Measurements from ENCODE around the gene GADD45B. TPM values are rescaled to one million over a fixed set of nuclear protein-coding genes. Genes with fewer than 3 reads are reported as not detected.

The GADD45B gene
- total and polyA plus RNA-seq, 10 of the 15 experiments (the other 5 are each of a cell fraction or from before 2014, with no cell fraction given) = 2.4 to 180 (median 91.1) TPM

- TF ChIP-seq ZBTB11 (CRISPR knock-in tag; IDR thresholded peaks at IDR 0.05) (no peak), ZNF207 (IDR thresholded peaks at IDR 0.05; ENCODE audit: borderline replicate concordance) (no peak)
These were observed 29.5 kb upstream of the GADD45B start (continued) for GRCh38 chr19:2446381-2446780.

- no peak for FAIRE-seq
- peaks cover 68% of the 10 kb centered on the region for H3K79me2 ChIP-seq (ENCODE audit: control insufficient read depth, insufficient read depth, low read length)
- CTCF ChIA-PET = no interaction called here
- TF ChIP-seq SIN3A (IDR thresholded peaks at IDR 0.05; ENCODE audit: low read depth, low read length) = no peak
- TF ChIP-seq SMC3 (IDR thresholded peaks at IDR 0.05; ENCODE audit: borderline replicate concordance, low read length) = no peak
- no peak for TF ChIP-seq NFIC (IDR thresholded peaks at IDR 0.05; ENCODE audit: low read depth, low read length)
- no peak for TF ChIP-seq RAD21 (IDR thresholded peaks at IDR 0.05; ENCODE audit: insufficient read depth, low read depth, low read length)
- TF ChIP-seq IRF5 (IDR thresholded peaks at IDR 0.05; ENCODE audit: borderline replicate concordance) = no peak
- no peak for TF ChIP-seq NR2C1 (IDR thresholded peaks at IDR 0.05)
- TF ChIP-seq PBX3 (IDR thresholded peaks at IDR 0.05; ENCODE audit: insufficient replicate concordance, low read depth, low read length) = no peak
- TF ChIP-seq REST (IDR thresholded peaks at IDR 0.05; ENCODE audit: low read depth, low read length) = no peak
- TF ChIP-seq ATF7 (IDR thresholded peaks at IDR 0.05; ENCODE audit: low read depth) = no peak
- TF ChIP-seq ZNF384 (IDR thresholded peaks at IDR 0.05; ENCODE audit: borderline replicate concordance, low read depth, low read length) = no peak
- no peak for TF ChIP-seq CBFB (IDR thresholded peaks at IDR 0.05; ENCODE audit: low read depth)
- no peak for TF ChIP-seq NFYA (IDR thresholded peaks at IDR 0.05; ENCODE audit: borderline replicate concordance, low read depth, low read length)
These were observed 26.9 kb upstream of the GADD45B start for GRCh38 chr19:2449019-2449418.

More at GRCh38 chr19:2449019-2449418, 26.9 kb upstream of the GADD45B start:
- RAD21 ChIA-PET (ENCODE audit: unreplicated experiment) = no interaction called here
- Histone ChIP-seq H3K9me3 (replicated peaks; ENCODE audit: control insufficient read depth, insufficient read depth, low read length) (no peaks in the 10 kb centered on the region), H2AFZ (ENCODE audit: control insufficient read depth, low read depth, low read length) (no peak overlapping the region), H3K4me3 (no peak overlapping the region), H3K27ac (ENCODE audit: control insufficient read depth, insufficient read depth) (no peak overlapping the region), H4K20me1 (ENCODE audit: control insufficient read depth, insufficient read depth) (peaks cover 9% of the 10 kb centered on the region; the same call in 1 of the 2 replicates), H3K36me3 (ENCODE audit: control insufficient read depth in 2 of 2, insufficient read depth in 2 of 2, low read length in 1 of 2) (peaks cover 12 to 28% of the 10 kb centered on the region in 2 experiments; a peak in 3 of 4 replicates), H3K4me2 (ENCODE audit: control insufficient read depth, insufficient read depth) (no peak overlapping the region), H3K9ac (ENCODE audit: control insufficient read depth, insufficient read depth, low read length) (no peak overlapping the region), H3K4me1 (ENCODE audit: control insufficient read depth, insufficient read depth, low read length) (peaks cover 18% of the 10 kb centered on the region), H3K27me3 (replicated peaks in 1 of 2; ENCODE audit: control insufficient read depth in 2 of 2, insufficient read depth in 2 of 2, low read length in 1 of 2) (no peaks in the 10 kb centered on the region)
- 99% methylated on average over 11 of the region's 11 CpGs for WGBS (ENCODE audit: insufficient coverage, insufficient replicate concordance, low lambda C conversion rate, missing lambda C conversion rate)
- no TSS peak for BruUV-seq (replicated peaks)
- DNase-seq (ENCODE audit: low read depth, low spot score) = no peak
- in situ Hi-C loops (cut with MboI) = no loop called here
- SMC1A ChIA-PET (ENCODE audit: uncharacterized antibody, unreplicated experiment) = no interaction called here
- intact Hi-C loops (cut with micrococcal nuclease; ENCODE audit: unreplicated experiment) = no loop called here
- ATAC-seq = no peak
- POLR2A ChIA-PET = interaction anchor here (1.0 kb wide), 1 partner anchor 10 kb away, joined by 6 read pairs; no protein-coding TSS in a partner anchor
